Subcutaneous abdominal adipose tissue (tissue), 5 donors: Measurements from ENCODE around the gene FLNB.

Experiments
- H3K27ac ChIP-seq: one replicate; pipeline ENCODE4 v1.7.0; 2013; ENCODE audit warnings: low read depth, mild to moderate bottlenecking, inconsistent platforms, low read length, moderate library complexity
- H3K27me3 ChIP-seq, 5 donors: one replicate each; pipeline ENCODE4 v1.7.0; 2013; ENCODE audit warnings: low read length in 5 of 5, inconsistent platforms in 1 of 5; ENCODE audit not compliant: control insufficient read depth in 5 of 5, insufficient read depth in 4 of 5
- H3K36me3 ChIP-seq, 5 donors: one replicate each; pipeline ENCODE4 v1.7.0; 2013; ENCODE audit warnings: low read length in 5 of 5; ENCODE audit not compliant: control insufficient read depth in 5 of 5, insufficient read depth in 5 of 5
- H3K4me1 ChIP-seq, 5 donors: one replicate each; pipeline ENCODE4 v1.7.0; 2013; ENCODE audit warnings: low read length in 5 of 5, mild to moderate bottlenecking in 3 of 5, moderate library complexity in 1 of 5; ENCODE audit not compliant: control insufficient read depth in 5 of 5, insufficient read depth in 5 of 5
- H3K4me3 ChIP-seq, 5 donors: one replicate each; pipeline ENCODE4 v1.7.0; 2013; ENCODE audit warnings: low read length in 5 of 5, low read depth in 1 of 5
- H3K9ac ChIP-seq, 5 donors: one replicate each; pipeline ENCODE4 v1.7.0; 2013; ENCODE audit warnings: low read length in 5 of 5, mild to moderate bottlenecking in 4 of 5, moderate library complexity in 3 of 5
- H3K9me3 ChIP-seq, 5 donors: one replicate each; pipeline ENCODE4 v1.7.0; 2013; ENCODE audit warnings: low read length in 5 of 5; ENCODE audit not compliant: control insufficient read depth in 5 of 5
- donor health status: healthy.
- donor health status: healthy.
- donor health status: healthy.
- donor health status: healthy.
- donor health status: healthy.

Gene FLNB

DNA sequence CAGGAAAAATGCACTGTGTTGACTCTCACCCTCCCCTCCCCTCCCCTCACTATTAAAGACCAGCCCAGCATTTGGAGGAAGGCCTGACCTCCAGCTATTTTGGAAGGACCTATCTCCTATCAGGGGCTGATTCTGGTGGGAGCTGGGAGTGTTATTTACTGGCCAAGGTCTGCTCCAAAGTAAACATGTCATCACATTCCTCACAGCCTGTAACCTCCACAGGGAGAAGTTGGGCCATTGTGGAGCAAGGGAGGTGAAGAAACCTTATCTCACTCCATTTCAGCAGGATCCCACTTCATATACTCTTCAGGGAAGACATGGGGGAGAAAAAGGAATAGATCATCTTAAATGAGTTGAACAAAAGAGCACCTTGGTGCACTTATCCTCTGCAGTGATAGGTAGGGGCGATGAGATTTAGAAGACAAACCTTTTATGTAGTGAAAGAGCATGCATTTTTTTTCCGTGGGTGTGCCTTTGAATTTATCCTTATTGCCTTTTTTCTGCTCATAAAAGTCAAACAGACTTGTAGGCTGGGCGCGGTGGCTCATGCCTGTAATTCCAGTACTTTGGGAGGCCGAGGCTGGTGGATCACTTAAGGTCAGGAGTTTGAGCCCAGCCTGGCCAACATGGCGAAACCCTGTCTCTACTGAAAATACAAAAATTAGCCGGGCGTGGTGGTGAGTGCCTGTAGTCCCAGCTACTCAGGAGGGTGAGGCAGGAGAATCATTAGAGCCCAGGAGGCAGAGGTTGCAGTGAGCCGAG is 15.6 kb upstream of the FLNB start:
- H3K27ac ChIP-seq: no peak overlapping the region
- no peaks in the 10 kb centered on the region for H3K36me3 ChIP-seq
- peaks cover 0 to 5% (median 0%) of the 10 kb centered on the region in 5 donors for H3K4me1 ChIP-seq
- no peaks in the 10 kb centered on the region for H3K27me3 ChIP-seq
- H3K9me3 ChIP-seq: no peaks in the 10 kb centered on the region
- no peak overlapping the region for H3K4me3 ChIP-seq
- H3K9ac ChIP-seq: no peak overlapping the region

DNA sequence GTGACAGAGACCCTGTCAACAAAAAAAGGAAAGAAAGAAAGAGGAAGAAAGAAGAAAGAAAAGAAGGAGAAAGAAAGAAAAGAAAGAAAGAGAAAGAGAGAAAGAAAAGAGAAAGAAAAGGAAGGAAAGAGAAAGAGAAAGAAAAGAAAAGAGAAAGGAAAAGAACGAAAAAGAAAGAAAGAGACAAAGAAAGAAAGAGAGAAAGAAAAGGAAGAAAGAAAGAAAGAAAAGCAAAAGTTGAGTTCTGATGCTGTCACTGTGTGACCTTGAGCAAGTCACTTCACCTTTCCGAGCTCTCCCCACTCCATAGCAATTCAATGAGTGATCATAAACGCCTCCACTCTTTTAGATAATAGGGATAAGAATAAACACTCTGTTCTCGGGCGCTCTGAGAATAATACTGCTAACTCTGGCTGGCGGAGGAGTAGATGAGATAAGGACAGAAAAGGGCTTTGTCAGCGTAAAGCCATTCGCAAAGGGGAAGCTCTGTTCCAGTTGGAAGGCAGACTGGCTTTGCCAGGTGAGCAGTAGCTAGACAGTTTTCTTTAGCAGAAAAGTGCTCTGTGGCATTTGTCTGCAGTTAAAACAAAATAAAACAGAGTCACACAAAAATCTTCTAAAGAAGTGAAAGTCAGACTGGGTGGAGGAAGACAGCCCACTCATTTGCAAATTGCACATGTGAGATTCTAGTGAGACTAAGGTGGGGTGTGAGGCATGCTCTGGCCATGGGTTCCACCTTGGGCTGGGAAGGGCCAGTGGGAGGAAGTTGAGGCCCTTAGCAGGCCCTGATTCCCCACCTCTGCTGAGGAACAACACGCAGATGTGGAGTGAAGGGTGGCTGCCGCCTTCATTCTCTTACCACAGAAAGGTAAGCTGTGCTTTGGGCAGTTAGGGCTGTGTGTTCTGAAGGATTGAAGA is 9.6 kb upstream of the FLNB start:
- H3K4me1 ChIP-seq: peaks cover 0 to 11% (median 3%) of the 10 kb centered on the region in 5 donors
- H3K36me3 ChIP-seq: no peaks in the 10 kb centered on the region
- H3K4me3 ChIP-seq: no peak overlapping the region
- no peaks in the 10 kb centered on the region for H3K9me3 ChIP-seq
- H3K27me3 ChIP-seq: no peaks in the 10 kb centered on the region
- no peak overlapping the region for H3K9ac ChIP-seq
- H3K27ac ChIP-seq: no peak overlapping the region

DNA sequence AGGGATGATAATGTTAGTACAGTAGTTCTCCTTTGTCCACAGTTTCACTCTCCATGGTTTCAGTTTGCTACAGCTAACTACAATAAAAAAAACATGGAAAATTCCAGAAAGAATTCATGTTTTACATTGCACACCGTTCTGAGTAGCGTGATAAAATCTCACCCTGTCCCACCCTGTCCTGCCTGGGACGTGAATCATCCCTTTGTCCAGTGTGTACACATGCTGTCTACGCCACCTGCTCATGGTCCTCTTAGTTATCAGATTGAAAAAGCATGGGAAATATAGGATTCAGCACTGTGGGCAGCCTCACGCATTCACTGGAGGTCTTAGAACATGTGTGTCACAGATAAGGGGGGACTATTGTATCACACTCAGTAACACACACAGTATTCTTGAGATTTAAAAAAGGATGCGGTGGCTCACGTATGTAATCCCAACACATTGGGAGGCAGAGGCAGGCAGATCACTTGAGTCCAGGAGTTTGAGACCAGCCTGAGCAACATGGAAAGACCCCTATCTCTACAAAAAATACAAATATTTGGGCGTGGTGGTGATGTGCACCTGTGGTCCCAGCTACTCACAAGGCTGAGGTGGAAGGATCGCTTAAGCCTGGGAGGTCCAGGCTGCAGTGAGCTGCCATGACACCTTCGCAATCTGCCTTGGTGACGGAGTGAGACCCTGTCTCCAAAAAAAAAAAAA is 8.7 kb upstream of the FLNB start:
- Histone ChIP-seq H3K9me3 (no peaks in the 10 kb centered on the region), H3K9ac (no peak overlapping the region), H3K4me3 (no peak overlapping the region), H3K27ac (no peak overlapping the region), H3K27me3 (no peaks in the 10 kb centered on the region), H3K4me1 (peaks cover 0 to 11% (median 3%) of the 10 kb centered on the region in 5 donors), H3K36me3 (no peaks in the 10 kb centered on the region)

DNA sequence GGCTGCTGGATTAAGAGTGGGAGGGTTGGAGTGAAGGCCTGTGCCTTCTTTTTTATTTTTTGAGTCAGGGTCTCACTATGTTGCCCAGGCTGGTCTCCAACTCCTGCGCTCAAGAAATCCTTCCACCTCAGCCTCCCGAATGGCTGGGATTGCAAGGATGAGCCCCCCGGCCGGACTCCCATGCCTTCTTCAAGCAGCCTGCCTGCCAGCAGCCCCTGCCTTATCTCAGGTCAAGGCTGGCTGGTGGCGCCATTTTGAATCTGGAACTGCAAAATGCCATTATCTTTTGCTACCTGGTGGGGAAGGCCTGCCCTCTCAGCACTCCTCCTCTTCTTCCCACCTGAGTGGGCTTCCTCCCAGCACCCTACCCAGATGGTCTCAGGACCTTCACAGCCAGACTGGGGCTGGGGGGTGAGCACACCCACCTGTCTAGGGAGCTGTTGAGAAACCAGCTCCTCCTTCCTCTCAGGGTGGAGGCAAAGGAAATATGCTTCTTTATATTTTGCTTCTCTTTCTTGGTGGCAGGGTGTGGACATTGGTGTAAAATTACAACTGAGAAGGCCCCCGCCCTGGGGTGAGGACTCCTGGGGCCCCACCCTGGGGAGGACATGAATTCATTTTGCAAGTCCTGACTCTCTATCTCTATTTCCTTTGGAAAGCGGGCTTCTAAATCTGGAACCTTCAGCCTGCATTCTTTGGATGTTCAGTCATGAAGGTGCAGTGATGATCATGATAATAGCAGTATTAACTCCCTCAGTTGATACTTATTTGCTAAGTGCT is 7.7 kb upstream of the FLNB start:
- H3K4me1 ChIP-seq: peaks cover 0 to 9% (median 3%) of the 10 kb centered on the region in 5 donors
- no peaks in the 10 kb centered on the region for H3K9me3 ChIP-seq
- H3K4me3 ChIP-seq: no peak overlapping the region
- no peak overlapping the region for H3K27ac ChIP-seq
- H3K36me3 ChIP-seq: no peaks in the 10 kb centered on the region
- H3K9ac ChIP-seq: no peak overlapping the region
- no peaks in the 10 kb centered on the region for H3K27me3 ChIP-seq

DNA sequence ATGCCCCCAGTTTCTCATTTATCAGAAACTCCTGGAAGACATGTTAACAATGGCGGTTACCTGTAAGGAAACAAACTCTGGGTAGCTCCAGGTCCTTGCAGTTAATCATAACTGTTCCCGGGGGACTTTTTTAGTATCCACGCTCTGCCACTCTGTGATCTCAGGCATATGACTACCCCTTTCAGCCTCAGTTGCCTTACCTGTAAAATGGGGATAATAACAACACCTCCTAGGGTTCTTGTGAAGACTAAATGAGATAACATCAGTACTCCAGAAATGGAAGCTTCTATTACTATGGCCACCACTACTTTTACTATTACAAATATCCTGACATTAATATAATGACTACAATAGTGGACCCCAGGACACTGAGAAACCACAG is 7.1 kb upstream of the FLNB start:
- H3K4me3 ChIP-seq: no peak overlapping the region
- peaks cover 0 to 6% (median 3%) of the 10 kb centered on the region in 5 donors for H3K4me1 ChIP-seq
- H3K27ac ChIP-seq: no peak overlapping the region
- no peaks in the 10 kb centered on the region for H3K27me3 ChIP-seq
- no peaks in the 10 kb centered on the region for H3K9me3 ChIP-seq
- H3K9ac ChIP-seq: no peak overlapping the region
- H3K36me3 ChIP-seq: no peaks in the 10 kb centered on the region

DNA sequence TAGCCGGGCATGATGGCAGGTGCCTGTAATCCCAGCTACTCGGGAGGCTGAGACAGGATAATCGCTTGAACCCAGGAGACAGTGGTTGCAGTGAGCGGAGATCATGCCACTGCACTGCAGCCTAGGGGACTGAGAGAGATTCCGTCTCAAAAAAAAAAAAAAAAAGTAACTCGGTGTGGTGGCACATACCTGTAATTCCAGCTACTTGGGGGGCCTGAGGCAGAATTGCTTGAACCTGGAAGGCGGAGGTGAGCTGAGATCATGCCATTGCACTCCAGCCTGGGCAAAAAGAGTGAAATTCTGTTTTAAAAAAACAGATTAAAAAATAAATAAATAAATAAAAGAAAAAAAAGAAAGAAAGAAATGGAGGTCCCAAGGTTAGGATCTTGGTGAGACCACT is 6.2 kb upstream of the FLNB start:
- Histone ChIP-seq H3K27ac (no peak overlapping the region), H3K36me3 (no peaks in the 10 kb centered on the region)

DNA sequence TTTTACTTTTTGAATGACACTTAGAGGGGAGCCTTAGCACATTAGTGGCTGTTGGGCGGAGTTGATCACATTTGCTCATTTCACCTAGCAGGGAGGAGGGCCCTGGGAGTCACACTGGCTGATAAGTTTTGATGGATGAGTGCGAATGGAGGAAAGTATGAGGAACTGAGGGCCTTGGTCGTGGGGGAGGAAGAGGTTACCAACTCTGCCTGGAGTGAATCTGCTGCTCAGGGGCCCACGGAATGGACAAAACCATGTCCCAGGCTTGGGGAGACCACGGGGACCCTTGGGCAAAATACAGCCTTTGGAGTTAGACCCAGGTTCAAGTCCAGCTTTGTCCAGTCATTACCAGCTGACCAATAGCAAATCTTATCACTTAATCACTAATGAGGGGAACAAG is 5.1 kb upstream of the FLNB start:
- Histone ChIP-seq H3K4me3 (no peak overlapping the region), H3K36me3 (no peaks in the 10 kb centered on the region), H3K9me3 (no peaks in the 10 kb centered on the region), H3K27ac (no peak overlapping the region), H3K4me1 (peaks cover 3 to 8% (median 6%) of the 10 kb centered on the region in 5 donors), H3K9ac (no peak overlapping the region), H3K27me3 (no peaks in the 10 kb centered on the region)

More for the DNA sequence above, 6.2 kb upstream of the FLNB start:
- H3K4me3 ChIP-seq: no peak overlapping the region
- no peaks in the 10 kb centered on the region for H3K27me3 ChIP-seq
- H3K4me1 ChIP-seq: peaks cover 0 to 6% (median 3%) of the 10 kb centered on the region in 5 donors
- H3K9me3 ChIP-seq: no peaks in the 10 kb centered on the region
- no peak overlapping the region for H3K9ac ChIP-seq

DNA sequence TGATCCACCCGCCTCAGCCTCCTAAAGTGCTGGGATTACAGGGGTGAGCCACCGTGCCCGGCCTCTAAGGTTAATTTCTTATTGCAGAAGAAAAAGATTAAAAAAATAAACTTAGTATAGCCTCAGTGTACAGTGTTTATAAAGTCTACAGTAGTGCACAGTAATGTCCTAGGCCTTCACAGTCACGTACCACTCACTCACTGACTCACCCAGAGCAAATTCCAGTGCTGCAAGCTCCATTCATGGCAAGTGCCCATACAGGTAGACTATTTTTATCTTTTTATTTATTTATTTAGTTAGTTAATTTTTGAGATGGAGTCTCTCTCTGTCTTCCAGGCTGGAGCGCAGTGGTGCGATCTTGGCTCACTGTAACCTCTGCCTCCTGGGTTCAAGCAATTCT is 3.2 kb upstream of the FLNB start:
- Histone ChIP-seq H3K36me3 (no peaks in the 10 kb centered on the region), H3K4me1 (peaks cover 3 to 22% (median 21%) of the 10 kb centered on the region in 5 donors), H3K27ac (no peak overlapping the region)

DNA sequence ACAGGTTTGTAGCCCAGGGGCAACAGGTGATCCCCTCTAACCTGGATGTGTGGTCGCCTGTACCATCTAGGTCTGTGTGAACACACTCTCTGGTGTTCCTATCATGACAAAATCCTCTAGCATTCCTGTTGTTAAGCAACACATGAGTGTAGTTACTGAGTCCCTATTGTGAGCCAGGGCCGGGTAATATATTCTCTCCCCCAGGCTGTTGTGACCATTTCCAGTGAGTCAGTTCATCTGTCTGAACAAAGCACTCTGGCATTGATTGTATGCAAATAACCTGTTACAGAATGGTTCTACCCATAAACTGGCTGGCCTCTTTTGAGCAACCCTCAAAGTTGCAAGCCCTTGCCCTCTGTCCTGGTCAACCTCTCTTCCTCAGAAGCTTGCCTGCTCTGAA is 2.6 kb upstream of the FLNB start:
- H3K4me3 ChIP-seq: no peak overlapping the region
- H3K4me1 ChIP-seq: peaks cover 3 to 29% (median 28%) of the 10 kb centered on the region in 5 donors
- no peak overlapping the region for H3K27ac ChIP-seq
- no peaks in the 10 kb centered on the region for H3K27me3 ChIP-seq
- no peaks in the 10 kb centered on the region for H3K9me3 ChIP-seq
- H3K36me3 ChIP-seq: no peaks in the 10 kb centered on the region
- H3K9ac ChIP-seq: no peak overlapping the region

More for the DNA sequence above, 3.2 kb upstream of the FLNB start:
- Histone ChIP-seq H3K9ac (no peak overlapping the region), H3K9me3 (no peaks in the 10 kb centered on the region), H3K27me3 (no peaks in the 10 kb centered on the region), H3K4me3 (no peak overlapping the region)
